Testis (tissue), 2 donors: ENCODE data around the gene LRMDA.

Source experiments
- CTCF ChIP-seq, 3 experiments: fragments of 450-650 bp in 2 of 3; fragments of 200-600 bp in 1 of 3; sonication (generic) in 1 of 3; IDR thresholded peaks; one replicate each; pipeline ENCODE4 v1.5.1; 2016 to 2019; ENCODE audit warnings: antibody characterized with exemption in 3 of 3, mild to moderate bottlenecking in 2 of 3, moderate library complexity in 1 of 3
- POLR2A ChIP-seq: fragments of 450-650 bp; IDR thresholded peaks from one replicate; pipeline ENCODE4 v1.6.1; 2017; ENCODE audit warnings: antibody characterized with exemption, mild to moderate bottlenecking, moderate library complexity

- no peak for TF ChIP-seq CTCF (IDR thresholded peaks at IDR 0.05)
- TF ChIP-seq POLR2A = no peak
Measured at GRCh38 chr10:76002262-76002854, 570.9 kb downstream of the LRMDA start.
